Measurements from ENCODE around the gene TP63. TPM values are rescaled to one million over a fixed set of nuclear protein-coding genes. Genes with fewer than 3 reads are reported as not detected.
"Not testable (repeated sequence)": the region's sequence is repeated elsewhere in the genome, so short reads cannot be mapped to it uniquely, and the experiment has no call there.

TP63 gene
- total and polyA plus RNA-seq, 2 experiments from 2014 or later, result not detected

- H3K9me2 ChIP-seq (ENCODE audit: insufficient read depth), result peaks cover 12% of the 10 kb centered on the region
- H3K4me3 Mint-ChIP-seq; H3K4me1 Mint-ChIP-seq; H3K4me1 ChIP-seq (ENCODE audit: insufficient read depth); H3K36me3 ChIP-seq (ENCODE audit: insufficient read depth); H3F3A ChIP-seq (replicated peaks; ENCODE audit: low read depth); H3K27ac Mint-ChIP-seq; H3K27me3 ChIP-seq (ENCODE audit: insufficient read depth); DNase-seq (ENCODE audit: low spot score); H3K27ac ChIP-seq (ENCODE audit: low read depth); H3K36me3 Mint-ChIP-seq (ENCODE audit: low read depth); H4K20me1 ChIP-seq (replicated peaks; ENCODE audit: insufficient read depth); ATAC-seq; H3K4me2 ChIP-seq; H3K4me3 ChIP-seq; H3K27me3 Mint-ChIP-seq (ENCODE audit: insufficient read depth, low read depth, poor library complexity); H3K9me3 Mint-ChIP-seq; H2AFZ ChIP-seq; H3K79me2 ChIP-seq (replicated peaks; ENCODE audit: insufficient read depth): not testable (repeated sequence)
Measured at GRCh38 chr3:189612641-189613040, 18.5 kb upstream of the TP63 start.

GRCh38 chr3:189613122-189613521, 18.1 kb upstream of the TP63 start:
- no peak overlapping the region for H3K4me3 Mint-ChIP-seq
- H3K27ac Mint-ChIP-seq, result no peak overlapping the region
- no peak for DNase-seq (ENCODE audit: low spot score)
- no peak overlapping the region for H3K4me3 ChIP-seq
- no peak overlapping the region for H3K27ac ChIP-seq (ENCODE audit: low read depth)
- ATAC-seq, result no peak
- H4K20me1 ChIP-seq (replicated peaks; ENCODE audit: insufficient read depth), result no peaks in the 10 kb centered on the region
- H3K36me3 Mint-ChIP-seq (ENCODE audit: low read depth), result no peaks in the 10 kb centered on the region; the same call in 2 of the 3 replicates
- H3K4me1 ChIP-seq (ENCODE audit: insufficient read depth), result no peaks in the 10 kb centered on the region
- no peaks in the 10 kb centered on the region for H3K36me3 ChIP-seq (ENCODE audit: insufficient read depth)
- no peaks in the 10 kb centered on the region for H3K79me2 ChIP-seq (replicated peaks; ENCODE audit: insufficient read depth)
- H3F3A ChIP-seq (replicated peaks; ENCODE audit: low read depth), result no peaks in the 10 kb centered on the region
- peaks cover 4% of the 10 kb centered on the region; the same call in 2 of the 3 replicates for H3K9me3 Mint-ChIP-seq
- peaks cover 12% of the 10 kb centered on the region for H3K9me2 ChIP-seq (ENCODE audit: insufficient read depth)
- H3K4me2 ChIP-seq, result no peak overlapping the region
- H2AFZ ChIP-seq, result no peak overlapping the region
- no peaks in the 10 kb centered on the region for H3K27me3 ChIP-seq (ENCODE audit: insufficient read depth)
- H3K27me3 Mint-ChIP-seq (ENCODE audit: insufficient read depth, low read depth, poor library complexity), result peaks cover 1% of the 10 kb centered on the region
- H3K4me1 Mint-ChIP-seq, result no peaks in the 10 kb centered on the region
- no peak for TF ChIP-seq REST (IDR thresholded peaks at IDR 0.05; ENCODE audit: unreplicated experiment)
- TF ChIP-seq ETS1 (IDR thresholded peaks at IDR 0.05), result no peak
- TF ChIP-seq CTCF (conservative IDR thresholded peaks at IDR 0.05; ENCODE audit: low read depth in 2 of 2), result no peak
- TF ChIP-seq JUNB (IDR thresholded peaks at IDR 0.05; ENCODE audit: unreplicated experiment), result no peak
- no peak for TF ChIP-seq CREB1 (CRISPR knock-in tag; IDR thresholded peaks at IDR 0.05; ENCODE audit: low read depth)
- TF ChIP-seq ZNF114 (CRISPR knock-in tag; IDR thresholded peaks at IDR 0.05), result no peak
- TF ChIP-seq EZH2 (IDR thresholded peaks at IDR 0.05; ENCODE audit: low read depth, unreplicated experiment), result no peak
- TF ChIP-seq EZH2phosphoT487 (IDR thresholded peaks at IDR 0.05; ENCODE audit: unreplicated experiment), result no peak
- no peak for TF ChIP-seq POLR2AphosphoS5 (IDR thresholded peaks at IDR 0.05; ENCODE audit: low read depth)
- TF ChIP-seq NANOG (IDR thresholded peaks at IDR 0.05; ENCODE audit: borderline replicate concordance), result no peak

All from GM23338 (cell line).